Karpas-422 (cell line): ENCODE measurements around the gene OR2G6. TPM values are rescaled to one million over a fixed set of nuclear protein-coding genes. Genes with fewer than 3 reads are reported as not detected.

ENCODE experiments used
- total RNA-seq: library from RNA; depleted of rRNA; stranded (reverse); fragments of >200 nt; shearing (Covaris generic); gene quantifications from 2 replicates; pipeline ENCODE4 v1.2.3, GENCODE V29; 2014; ENCODE audit warnings: low replicate concordance; rRNA removed

OR2G6 gene
- total RNA-seq, 1 experiment from 2014 or later, result not detected

Other genes with a start within 250 kb of the OR2G6 start
- gene OR2T33, start 230.1 kb upstream of the OR2G6 start, total RNA-seq, result not detected in 2 replicates
- gene OR2T12, start 204.6 kb upstream of the OR2G6 start, total RNA-seq, result not detected in 2 replicates
- gene OR2M7, start 183.5 kb upstream of the OR2G6 start, total RNA-seq, result not detected in 2 replicates
- gene OR14C36, start 159.3 kb upstream of the OR2G6 start, total RNA-seq, result not detected in 2 replicates
- not detected in 2 replicates for gene OR2T4, start 146.4 kb upstream of the OR2G6 start, total RNA-seq
- gene OR2T6, start 132.3 kb upstream of the OR2G6 start, total RNA-seq, result not detected in 2 replicates
- not detected in 2 replicates for gene OR2T1, start 105.0 kb upstream of the OR2G6 start, total RNA-seq
- not detected in 2 replicates for gene OR2T2, start 62.4 kb upstream of the OR2G6 start, total RNA-seq
- gene OR2T3, start 34.7 kb upstream of the OR2G6 start, total RNA-seq, result not detected in 2 replicates
- not detected in 2 replicates for gene OR2T5, start 19.5 kb upstream of the OR2G6 start, total RNA-seq
- gene OR2T29, start 54.7 kb downstream of the OR2G6 start, total RNA-seq, result not detected in 2 replicates
- not detected in 2 replicates for gene OR2T34, start 66.7 kb downstream of the OR2G6 start, total RNA-seq
- gene OR2T10, start 89.6 kb downstream of the OR2G6 start, total RNA-seq, result not detected in 2 replicates
- gene OR2T11, start 127.0 kb downstream of the OR2G6 start, total RNA-seq, result not detected in 2 replicates
- not detected in 2 replicates for gene OR2T35, start 137.2 kb downstream of the OR2G6 start, total RNA-seq
- not detected in 2 replicates for gene OR2T27, start 147.5 kb downstream of the OR2G6 start, total RNA-seq
- not detected in 2 replicates for gene OR14I1, start 194.7 kb downstream of the OR2G6 start, total RNA-seq
- not detected in 2 replicates for gene LYPD8, start 247.7 kb downstream of the OR2G6 start, total RNA-seq